Measurements from ENCODE around the gene OMA1.

DNA sequence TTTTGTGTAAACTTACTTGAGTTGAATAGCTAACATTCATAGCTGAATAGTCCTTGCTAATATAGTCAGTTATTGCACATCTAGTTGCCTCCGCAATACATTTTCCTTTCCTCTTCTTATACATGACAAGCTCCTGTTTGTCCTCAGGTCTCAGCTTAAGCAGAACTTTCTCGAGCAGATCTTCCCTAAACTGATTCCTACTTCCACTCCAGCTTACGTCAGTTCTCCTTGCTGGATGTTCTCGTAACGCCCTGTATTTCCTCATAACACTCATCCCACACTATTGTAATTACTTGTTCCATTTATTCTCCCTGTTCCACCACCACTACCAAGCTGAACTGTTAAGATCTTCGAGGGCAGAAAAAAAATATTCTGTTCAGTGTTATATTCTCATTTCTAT, 15.1 kb upstream of the OMA1 start:
- TF ChIP-seq, protein P1, sequence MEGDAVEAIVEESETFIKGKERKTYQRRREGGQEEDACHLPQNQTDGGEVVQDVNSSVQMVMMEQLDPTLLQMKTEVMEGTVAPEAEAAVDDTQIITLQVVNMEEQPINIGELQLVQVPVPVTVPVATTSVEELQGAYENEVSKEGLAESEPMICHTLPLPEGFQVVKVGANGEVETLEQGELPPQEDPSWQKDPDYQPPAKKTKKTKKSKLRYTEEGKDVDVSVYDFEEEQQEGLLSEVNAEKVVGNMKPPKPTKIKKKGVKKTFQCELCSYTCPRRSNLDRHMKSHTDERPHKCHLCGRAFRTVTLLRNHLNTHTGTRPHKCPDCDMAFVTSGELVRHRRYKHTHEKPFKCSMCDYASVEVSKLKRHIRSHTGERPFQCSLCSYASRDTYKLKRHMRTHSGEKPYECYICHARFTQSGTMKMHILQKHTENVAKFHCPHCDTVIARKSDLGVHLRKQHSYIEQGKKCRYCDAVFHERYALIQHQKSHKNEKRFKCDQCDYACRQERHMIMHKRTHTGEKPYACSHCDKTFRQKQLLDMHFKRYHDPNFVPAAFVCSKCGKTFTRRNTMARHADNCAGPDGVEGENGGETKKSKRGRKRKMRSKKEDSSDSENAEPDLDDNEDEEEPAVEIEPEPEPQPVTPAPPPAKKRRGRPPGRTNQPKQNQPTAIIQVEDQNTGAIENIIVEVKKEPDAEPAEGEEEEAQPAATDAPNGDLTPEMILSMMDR (IDR thresholded peaks at IDR 0.05), result no peak
- TF ChIP-seq POLR2A (IDR thresholded peaks at IDR 0.05), result no peak
- no peak for TF ChIP-seq EP300 (IDR thresholded peaks at IDR 0.05)

All from ovary (tissue), 3 donors.